Skeletal muscle tissue (tissue), 4 donors: Measurements from ENCODE around the gene NAT9. TPM values are rescaled to one million over a fixed set of nuclear protein-coding genes. Genes with fewer than 3 reads are reported as not detected.

ENCODE experiments used
- H3K27ac ChIP-seq: one replicate; pipeline ENCODE4 v1.7.0; 2013; ENCODE audit warnings: mild to moderate bottlenecking, low read depth, low read length, inconsistent platforms
- H3K27me3 ChIP-seq, 3 donors: one replicate each; pipeline ENCODE4 v1.7.0; 2013; ENCODE audit warnings: low read length in 3 of 3; ENCODE audit not compliant: control insufficient read depth in 3 of 3, insufficient read depth in 3 of 3
- H3K36me3 ChIP-seq, 3 donors: one replicate each; pipeline ENCODE4 v1.7.0; 2013; ENCODE audit warnings: low read length in 3 of 3; ENCODE audit not compliant: control insufficient read depth in 3 of 3, insufficient read depth in 3 of 3
- H3K4me1 ChIP-seq, 3 donors: one replicate each; pipeline ENCODE4 v1.7.0; 2013; ENCODE audit warnings: low read length in 3 of 3, mild to moderate bottlenecking in 3 of 3; ENCODE audit not compliant: control insufficient read depth in 3 of 3, insufficient read depth in 3 of 3
- H3K4me3 ChIP-seq, 3 donors: one replicate each; pipeline ENCODE4 v1.7.0; 2013; ENCODE audit warnings: low read length in 3 of 3
- H3K9ac ChIP-seq, 3 donors: one replicate each; pipeline ENCODE4 v1.7.0; 2013; ENCODE audit warnings: low read length in 3 of 3, mild to moderate bottlenecking in 3 of 3, moderate library complexity in 2 of 3, low read depth in 1 of 3
- H3K9me3 ChIP-seq, 3 donors: one replicate each; pipeline ENCODE4 v1.7.0; 2013; ENCODE audit warnings: low read length in 3 of 3; ENCODE audit not compliant: control insufficient read depth in 3 of 3
- total RNA-seq: library from RNA; depleted of rRNA; stranded (reverse); fragments of >200 nt; gene quantifications from one replicate; pipeline ENCODE4 v1.2.3, GENCODE V29; 2014
- donor health status: Osteomylitis.

Gene NAT9
- total RNA-seq, 1 donor from 2014 or later: 17.7 TPM

DNA sequence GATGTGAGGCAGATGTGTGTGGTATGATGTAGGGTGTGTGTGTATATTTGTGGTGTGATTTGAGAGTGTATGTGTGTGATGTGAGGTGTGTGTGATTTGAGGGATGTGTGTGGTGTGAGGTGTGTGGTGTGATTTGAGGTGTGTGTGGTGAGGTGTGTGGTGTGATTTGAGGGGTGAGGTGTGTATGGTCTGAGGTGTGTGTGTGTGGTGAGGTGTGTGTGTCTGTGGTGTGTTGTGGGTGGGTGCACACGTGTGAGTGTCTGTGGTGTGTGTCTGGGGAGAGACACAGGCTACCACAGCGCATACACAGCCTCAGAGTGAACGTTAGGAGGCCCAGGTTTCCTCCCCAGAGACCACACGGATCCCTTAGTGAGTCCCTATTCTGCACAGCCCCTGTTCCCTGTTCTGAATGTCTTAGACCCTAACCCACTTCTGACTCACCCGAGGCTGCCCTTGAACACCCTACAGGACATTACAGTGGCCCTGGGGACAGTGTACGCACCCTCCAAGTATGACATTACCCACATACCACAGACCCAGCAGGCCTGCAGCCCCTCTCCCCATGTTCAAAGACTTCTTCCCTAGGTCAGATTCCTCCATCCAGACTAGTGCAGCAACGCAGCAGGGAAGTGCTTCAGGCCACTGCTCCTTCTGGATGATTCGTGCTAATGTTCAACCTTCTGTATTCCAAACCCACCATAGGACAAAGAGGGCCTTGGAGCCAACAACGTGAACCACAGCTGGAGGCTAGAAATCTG lies 42.6 kb downstream of the NAT9 start:
- H3K27ac ChIP-seq: no peak overlapping the region
- H3K9me3 ChIP-seq: no peaks in the 10 kb centered on the region
- no peak overlapping the region for H3K9ac ChIP-seq

GRCh38 chr17:74732042-74732867 lies 43.9 kb downstream of the NAT9 start:
- no peaks in the 10 kb centered on the region for H3K36me3 ChIP-seq
- no peak overlapping the region for H3K9ac ChIP-seq
- peaks cover 1 to 12% (median 6%) of the 10 kb centered on the region in 3 donors for H3K4me1 ChIP-seq
- H3K27ac ChIP-seq: no peak overlapping the region
- no peak overlapping the region for H3K4me3 ChIP-seq
- no peaks in the 10 kb centered on the region for H3K9me3 ChIP-seq
- peaks cover 40 to 61% (median 45%) of the 10 kb centered on the region in 3 donors for H3K27me3 ChIP-seq

More for the DNA sequence above, 42.6 kb downstream of the NAT9 start:
- Histone ChIP-seq H3K36me3 (no peaks in the 10 kb centered on the region), H3K27me3 (peaks cover 53 to 74% (median 58%) of the 10 kb centered on the region in 3 donors), H3K4me3 (no peak overlapping the region), H3K4me1 (peaks cover 10 to 22% (median 16%) of the 10 kb centered on the region in 3 donors)

DNA sequence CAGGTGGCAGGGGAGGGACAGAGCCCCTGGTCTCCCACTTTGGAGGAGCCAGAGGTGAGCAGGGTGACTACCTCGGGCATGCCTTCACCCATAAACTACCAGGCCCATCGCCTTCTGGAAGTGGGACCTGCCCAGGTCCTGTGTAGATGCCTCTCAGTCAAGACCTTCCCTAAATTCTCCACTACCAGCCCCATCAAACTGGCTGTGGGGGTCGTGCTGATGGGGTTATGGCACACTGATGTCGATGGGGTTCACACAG lies 44.9 kb downstream of the NAT9 start:
- Histone ChIP-seq H3K27ac (no peak overlapping the region), H3K9ac (no peak overlapping the region), H3K27me3 (peaks cover 31 to 53% (median 42%) of the 10 kb centered on the region in 3 donors), H3K36me3 (no peaks in the 10 kb centered on the region), H3K9me3 (no peaks in the 10 kb centered on the region), H3K4me3 (no peak overlapping the region), H3K4me1 (peaks cover 0 to 4% (median 1%) of the 10 kb centered on the region in 3 donors)

DNA sequence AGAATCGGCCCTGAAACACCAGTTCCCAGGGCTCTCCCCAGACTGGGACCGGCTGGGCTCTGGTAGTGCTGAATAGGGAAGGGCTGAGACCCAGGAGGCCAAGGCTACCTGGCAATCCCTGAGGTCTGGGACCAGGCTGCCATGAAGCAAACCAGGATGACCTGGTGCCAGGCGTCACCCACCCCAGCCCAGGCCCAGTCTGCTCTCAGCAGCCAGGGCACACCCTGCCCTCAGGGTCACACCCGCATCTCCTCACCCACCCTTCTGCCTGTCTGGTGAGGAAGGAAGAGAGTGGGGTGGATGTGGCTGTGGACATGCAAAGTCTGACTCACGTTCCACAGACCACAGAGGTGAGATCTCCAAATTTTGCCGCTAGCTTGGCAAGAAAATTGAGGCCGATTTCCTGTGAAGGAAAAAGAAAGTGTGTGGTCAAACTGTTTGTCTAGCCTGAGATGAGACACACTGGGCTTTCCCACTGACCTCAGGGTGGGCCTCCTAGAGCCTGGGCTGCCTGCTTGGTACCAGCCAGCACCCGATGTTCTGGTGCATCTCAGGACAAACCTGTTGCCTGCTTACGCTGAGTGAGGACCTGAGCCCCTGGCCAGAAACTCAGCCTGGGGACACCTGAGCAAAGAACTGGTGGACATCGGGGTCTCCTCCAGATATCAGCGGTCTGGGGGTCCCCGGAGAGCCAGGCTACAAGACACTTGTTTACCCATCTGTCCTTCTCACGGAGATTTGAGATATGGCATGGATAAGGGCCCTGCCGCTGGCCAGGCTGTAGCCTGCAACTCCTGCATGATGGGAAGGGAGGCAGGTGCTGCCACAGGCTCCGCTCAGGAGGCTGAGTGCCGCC lies 45.4 kb downstream of the NAT9 start:
- no peaks in the 10 kb centered on the region for H3K9me3 ChIP-seq
- no peaks in the 10 kb centered on the region for H3K4me1 ChIP-seq
- no peak overlapping the region for H3K4me3 ChIP-seq
- no peak overlapping the region for H3K27ac ChIP-seq
- H3K9ac ChIP-seq: no peak overlapping the region
- H3K27me3 ChIP-seq: peaks cover 31 to 48% (median 37%) of the 10 kb centered on the region in 3 donors
- no peaks in the 10 kb centered on the region for H3K36me3 ChIP-seq

- Histone ChIP-seq H3K4me1 (no peaks in the 10 kb centered on the region), H3K27ac (no peak overlapping the region), H3K36me3 (no peaks in the 10 kb centered on the region), H3K27me3 (peaks cover 27 to 44% (median 32%) of the 10 kb centered on the region in 3 donors), H3K9me3 (no peaks in the 10 kb centered on the region), H3K9ac (no peak overlapping the region), H3K4me3 (no peak overlapping the region)
These were observed 46.3 kb downstream of the NAT9 start for GRCh38 chr17:74729866-74730265.

DNA sequence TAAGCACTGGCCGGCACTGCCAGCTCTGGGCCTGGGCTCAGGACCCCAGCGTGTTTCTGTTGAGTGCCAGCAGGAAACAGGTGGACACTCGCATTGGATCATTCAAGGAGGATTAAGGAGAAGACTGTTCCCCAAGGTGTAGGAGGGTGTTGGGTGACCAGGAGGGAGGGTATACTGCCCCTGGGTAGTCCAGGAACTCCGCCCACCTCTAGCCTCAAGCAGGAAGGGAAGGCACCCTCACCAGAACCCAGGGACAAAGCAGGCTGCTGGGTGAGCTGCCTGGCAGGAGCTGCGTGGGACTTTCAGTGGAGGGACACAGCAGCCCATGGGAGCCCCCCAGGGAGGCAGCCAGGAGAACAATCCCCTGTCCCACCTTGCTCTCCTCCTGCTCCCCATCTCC lies 46.8 kb downstream of the NAT9 start:
- Histone ChIP-seq H3K27me3 (peaks cover 27 to 42% (median 32%) of the 10 kb centered on the region in 3 donors), H3K36me3 (no peaks in the 10 kb centered on the region), H3K4me3 (no peak overlapping the region), H3K27ac (no peak overlapping the region), H3K4me1 (no peaks in the 10 kb centered on the region), H3K9ac (no peak overlapping the region), H3K9me3 (no peaks in the 10 kb centered on the region)

DNA sequence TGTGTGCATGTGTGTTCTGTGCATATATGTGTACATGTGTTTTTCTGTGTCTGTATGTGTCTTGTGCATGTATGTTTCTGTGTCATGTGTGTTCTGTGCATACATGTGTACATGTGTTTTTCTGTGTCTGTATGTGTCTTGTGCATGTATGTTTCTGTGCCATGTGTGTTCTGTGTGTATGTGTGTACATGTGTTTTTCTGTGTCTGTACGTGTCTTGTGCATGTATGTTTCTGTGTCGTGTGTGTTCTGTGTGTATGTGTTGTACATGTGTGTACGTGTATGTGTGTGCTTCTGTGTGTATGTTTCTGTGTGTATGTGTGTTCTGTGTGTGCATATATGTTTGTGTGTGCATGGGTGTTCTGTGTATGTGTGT lies 47.5 kb downstream of the NAT9 start:
- no peak overlapping the region for H3K4me3 ChIP-seq
- no peaks in the 10 kb centered on the region for H3K4me1 ChIP-seq
- H3K9ac ChIP-seq: no peak overlapping the region
- peaks cover 21 to 35% (median 27%) of the 10 kb centered on the region in 3 donors for H3K27me3 ChIP-seq
- H3K27ac ChIP-seq: no peak overlapping the region
- no peaks in the 10 kb centered on the region for H3K36me3 ChIP-seq
- H3K9me3 ChIP-seq: no peaks in the 10 kb centered on the region

GRCh38 chr17:74728033-74728701 lies 48.0 kb downstream of the NAT9 start:
- H3K9ac ChIP-seq: no peak overlapping the region
- no peak overlapping the region for H3K27ac ChIP-seq
- no peaks in the 10 kb centered on the region for H3K36me3 ChIP-seq
- H3K4me1 ChIP-seq: no peaks in the 10 kb centered on the region
- peaks cover 16 to 30% (median 22%) of the 10 kb centered on the region in 3 donors for H3K27me3 ChIP-seq
- H3K4me3 ChIP-seq: no peak overlapping the region
- no peaks in the 10 kb centered on the region for H3K9me3 ChIP-seq

- H3K27ac ChIP-seq: no peak overlapping the region
- no peaks in the 10 kb centered on the region for H3K36me3 ChIP-seq
- no peaks in the 10 kb centered on the region for H3K4me1 ChIP-seq
- H3K4me3 ChIP-seq: no peak overlapping the region
- H3K9me3 ChIP-seq: no peaks in the 10 kb centered on the region
- H3K27me3 ChIP-seq: peaks cover 2 to 11% (median 8%) of the 10 kb centered on the region in 3 donors
- no peak overlapping the region for H3K9ac ChIP-seq
These were observed 51.0 kb downstream of the NAT9 start for GRCh38 chr17:74725111-74725510.
